HEK293 (cell line): ENCODE measurements around the gene ARHGAP26.

Experiments used
- ZNF140 ChIP-seq: fragments of 450-650 bp; formaldehyde crosslinking; IDR thresholded peaks from 2 replicates; pipeline ENCODE4 v1.5.1; 2016; ENCODE audit warnings: missing biosample characterization, missing genetic modification characterization
- ZNF707 ChIP-seq: fragments of 450-650 bp; formaldehyde crosslinking; IDR thresholded peaks from 2 replicates; pipeline ENCODE4 v1.5.1; 2016; ENCODE audit warnings: missing biosample characterization, missing genetic modification characterization
- TF ChIP-seq, protein P1 (sequence below): fragments of 450-650 bp; formaldehyde crosslinking; optimal IDR thresholded peaks from 2 replicates; pipeline ENCODE3; 2016; ENCODE audit warnings: missing biosample characterization, mild to moderate bottlenecking, missing genetic modification characterization
- TF ChIP-seq, protein P2 (sequence below): fragments of 450-650 bp; formaldehyde crosslinking; IDR thresholded peaks from 2 replicates; pipeline ENCODE4 v1.5.1; 2016; ENCODE audit warnings: missing biosample characterization, missing genetic modification characterization

DNA sequence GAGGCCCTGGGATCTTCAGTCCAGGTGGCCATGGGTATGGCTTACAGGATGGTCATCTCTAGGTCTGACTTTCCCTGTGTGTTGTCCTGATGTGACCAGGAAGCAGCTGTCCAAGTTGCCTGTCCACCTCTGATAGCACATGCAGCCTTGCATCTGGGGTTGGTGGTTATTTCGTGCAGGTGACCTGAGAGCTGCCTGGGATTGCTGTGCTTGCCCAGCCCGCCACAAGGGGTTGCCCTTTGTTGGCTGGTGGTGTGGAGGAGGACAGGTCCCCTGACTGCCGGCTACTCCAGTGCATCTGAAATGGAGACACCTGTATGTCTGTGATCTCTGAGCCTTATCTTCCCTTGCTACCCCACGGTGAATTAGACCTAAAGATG lies 212.6 kb downstream of the ARHGAP26 start:
- TF ChIP-seq ZNF140 (tag by site-specific recombination) (no peak), ZNF707 (tag by site-specific recombination) (no peak)
- TF ChIP-seq, protein P1, sequence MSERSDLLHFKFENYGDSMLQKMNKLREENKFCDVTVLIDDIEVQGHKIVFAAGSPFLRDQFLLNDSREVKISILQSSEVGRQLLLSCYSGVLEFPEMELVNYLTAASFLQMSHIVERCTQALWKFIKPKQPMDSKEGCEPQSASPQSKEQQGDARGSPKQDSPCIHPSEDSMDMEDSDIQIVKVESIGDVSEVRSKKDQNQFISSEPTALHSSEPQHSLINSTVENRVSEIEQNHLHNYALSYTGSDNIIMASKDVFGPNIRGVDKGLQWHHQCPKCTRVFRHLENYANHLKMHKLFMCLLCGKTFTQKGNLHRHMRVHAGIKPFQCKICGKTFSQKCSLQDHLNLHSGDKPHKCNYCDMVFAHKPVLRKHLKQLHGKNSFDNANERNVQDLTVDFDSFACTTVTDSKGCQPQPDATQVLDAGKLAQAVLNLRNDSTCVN = no peak
- TF ChIP-seq, protein P2, sequence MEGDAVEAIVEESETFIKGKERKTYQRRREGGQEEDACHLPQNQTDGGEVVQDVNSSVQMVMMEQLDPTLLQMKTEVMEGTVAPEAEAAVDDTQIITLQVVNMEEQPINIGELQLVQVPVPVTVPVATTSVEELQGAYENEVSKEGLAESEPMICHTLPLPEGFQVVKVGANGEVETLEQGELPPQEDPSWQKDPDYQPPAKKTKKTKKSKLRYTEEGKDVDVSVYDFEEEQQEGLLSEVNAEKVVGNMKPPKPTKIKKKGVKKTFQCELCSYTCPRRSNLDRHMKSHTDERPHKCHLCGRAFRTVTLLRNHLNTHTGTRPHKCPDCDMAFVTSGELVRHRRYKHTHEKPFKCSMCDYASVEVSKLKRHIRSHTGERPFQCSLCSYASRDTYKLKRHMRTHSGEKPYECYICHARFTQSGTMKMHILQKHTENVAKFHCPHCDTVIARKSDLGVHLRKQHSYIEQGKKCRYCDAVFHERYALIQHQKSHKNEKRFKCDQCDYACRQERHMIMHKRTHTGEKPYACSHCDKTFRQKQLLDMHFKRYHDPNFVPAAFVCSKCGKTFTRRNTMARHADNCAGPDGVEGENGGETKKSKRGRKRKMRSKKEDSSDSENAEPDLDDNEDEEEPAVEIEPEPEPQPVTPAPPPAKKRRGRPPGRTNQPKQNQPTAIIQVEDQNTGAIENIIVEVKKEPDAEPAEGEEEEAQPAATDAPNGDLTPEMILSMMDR = no peak
